CD4-positive, CD25-positive, alpha-beta regulatory T cell (primary cell): Measurements from ENCODE around the gene LANCL1. TPM values are rescaled to one million over a fixed set of nuclear protein-coding genes. Genes with fewer than 3 reads are reported as not detected.
"Not testable (repeated sequence)": the region's sequence is repeated elsewhere in the genome, so short reads cannot be mapped to it uniquely, and the experiment has no call there.

Experiments used
- ATAC-seq, 2 donors: fragments of 150-1000 bp; cut with Tn5 transposase; one replicate each; pipeline ENCODE4 v1.10.0; 2021; ENCODE audit warnings: low read depth in 2 of 2, moderate number of reproducible peaks in 2 of 2, moderate library complexity in 1 of 2
- DNase-seq, 3 donors: peaks; one replicate each; pipeline versions ENCODE4 v3.0.0 to v3.0.0-alpha.2; 2012 to 2022; ENCODE audit warnings: mixed read lengths in 1 of 3
- H3K27ac ChIP-seq: one replicate; pipeline ENCODE4 v1.7.0; 2013; ENCODE audit warnings: mild to moderate bottlenecking, low read length; ENCODE audit not compliant: insufficient read depth, poor library complexity, severe bottlenecking
- H3K27me3 ChIP-seq: one replicate; pipeline ENCODE4 v1.7.0; 2013; ENCODE audit warnings: low read length; ENCODE audit not compliant: control insufficient read depth, insufficient read depth
- H3K36me3 ChIP-seq: one replicate; pipeline ENCODE4 v1.7.0; 2013; ENCODE audit warnings: mild to moderate bottlenecking, low read length, moderate library complexity; ENCODE audit not compliant: control insufficient read depth, insufficient read depth
- H3K4me1 ChIP-seq: 2 replicates; pipeline ENCODE4 v1.7.0; 2013; ENCODE audit warnings: mild to moderate bottlenecking, low read length; ENCODE audit not compliant: insufficient read depth, control insufficient read depth, poor library complexity, severe bottlenecking
- H3K4me3 ChIP-seq: one replicate; pipeline ENCODE4 v1.7.0; 2013; ENCODE audit warnings: low read depth, mild to moderate bottlenecking, low read length, moderate library complexity
- H3K9me3 ChIP-seq, 2 experiments: 1 replicate in 1 of 2; 2 replicates in 1 of 2; pipeline ENCODE4 v1.7.0; 2013; ENCODE audit warnings: low read length in 2 of 2, mild to moderate bottlenecking in 1 of 2, moderate library complexity in 1 of 2; ENCODE audit not compliant: control insufficient read depth in 2 of 2
- H3K27ac Mint-ChIP-seq, 3 donors: one replicate each; pipeline ENCODE4 v1.8.0; 2020 to 2022; ENCODE audit warnings: mild to moderate bottlenecking in 3 of 3, mixed read lengths in 3 of 3, moderate library complexity in 2 of 3
- H3K27me3 Mint-ChIP-seq: one replicate; pipeline ENCODE4 v1.8.0; 2022; ENCODE audit warnings: mild to moderate bottlenecking, mixed read lengths
- H3K36me3 Mint-ChIP-seq: one replicate; pipeline ENCODE4 v1.8.0; 2020; ENCODE audit warnings: mixed read lengths
- H3K4me1 Mint-ChIP-seq, 4 donors: one replicate each; pipeline ENCODE4 v1.8.0; 2020 to 2022; ENCODE audit warnings: mixed read lengths in 4 of 4, mild to moderate bottlenecking in 1 of 4
- H3K4me3 Mint-ChIP-seq, 4 donors: one replicate each; pipeline ENCODE4 v1.8.0; 2020 to 2022; ENCODE audit warnings: mild to moderate bottlenecking in 4 of 4, mixed read lengths in 4 of 4, moderate library complexity in 3 of 4
- H3K9me3 Mint-ChIP-seq, 7 donors: one replicate each; pipeline ENCODE4 v1.8.0; 2020 to 2022; ENCODE audit warnings: mixed read lengths in 7 of 7, mild to moderate bottlenecking in 3 of 7, moderate library complexity in 2 of 7
- polyA plus RNA-seq, 4 donors: library from polyadenylated mRNA; unstranded; fragments of 300-500 nt; fragmentation: Illumina TruSeq; gene quantifications; one replicate each; pipeline ENCODE4 v1.2.3, GENCODE V29; 2021
- total RNA-seq: library from RNA; stranded (reverse); gene quantifications from one replicate; pipeline ENCODE4 v1.2.3, GENCODE V29; 2022

Gene LANCL1
- total and polyA plus RNA-seq, 5 donors from 2014 or later = 22.9 to 31.4 (median 26.3) TPM

GRCh38 chr2:210428393-210429179, 48.0 kb downstream of the LANCL1 start:
- Histone ChIP-seq H3K4me3 (no peak overlapping the region), H3K27me3 (no peaks in the 10 kb centered on the region), H3K9me3 (peaks cover 11 to 32% of the 10 kb centered on the region in 2 experiments), H3K36me3 (peaks cover 24% of the 10 kb centered on the region), H3K27ac (no peak overlapping the region), H3K4me1 (no peaks in the 10 kb centered on the region)
- no peak overlapping the region for H3K4me3 Mint-ChIP-seq
- no peak overlapping the region for H3K27ac Mint-ChIP-seq
- H3K27me3 Mint-ChIP-seq = no peaks in the 10 kb centered on the region
- H3K36me3 Mint-ChIP-seq = peaks cover 51% of the 10 kb centered on the region
- DNase-seq (no peak), ATAC-seq (no peak)
- no peaks in the 10 kb centered on the region for H3K4me1 Mint-ChIP-seq
- peaks cover 0 to 42% (median 13%) of the 10 kb centered on the region in 7 donors for H3K9me3 Mint-ChIP-seq

GRCh38 chr2:210427309-210427708, 49.2 kb downstream of the LANCL1 start:
- not testable (repeated sequence) for H3K27ac Mint-ChIP-seq, H3K4me1 Mint-ChIP-seq, H3K27me3 ChIP-seq, H3K4me1 ChIP-seq, H3K4me3 Mint-ChIP-seq, H3K27ac ChIP-seq, ATAC-seq, H3K4me3 ChIP-seq, DNase-seq, H3K27me3 Mint-ChIP-seq
- Histone ChIP-seq H3K36me3 (peaks cover 12% of the 10 kb centered on the region), H3K9me3 (peaks cover 11 to 32% of the 10 kb centered on the region in 2 experiments)
- peaks cover 39% of the 10 kb centered on the region for H3K36me3 Mint-ChIP-seq
- peaks cover 0 to 42% (median 13%) of the 10 kb centered on the region in 7 donors for H3K9me3 Mint-ChIP-seq

- Mint-ChIP-seq H3K27me3 (peaks cover 13% of the 10 kb centered on the region), H3K27ac (peak overlapping the region in 1 of 3 donors; percentile 3), H3K36me3 (peaks cover under 1% of the 10 kb centered on the region), H3K4me1 (peaks cover 0 to 5% (median 0%) of the 10 kb centered on the region in 4 donors), H3K4me3 (no peak overlapping the region), H3K9me3 (peaks cover 0 to 27% (median 13%) of the 10 kb centered on the region in 7 donors)
- H3K27me3 ChIP-seq = no peaks in the 10 kb centered on the region
- ATAC-seq = no peak
- peaks cover 5 to 12% of the 10 kb centered on the region in 2 experiments for H3K9me3 ChIP-seq
- no peaks in the 10 kb centered on the region for H3K4me1 ChIP-seq
- no peaks in the 10 kb centered on the region for H3K36me3 ChIP-seq
- no peak overlapping the region for H3K27ac ChIP-seq
- no peak overlapping the region for H3K4me3 ChIP-seq
- no peak for DNase-seq
Measured at GRCh38 chr2:210422366-210422765, 54.2 kb downstream of the LANCL1 start.

GRCh38 chr2:210421916-210422315, 54.6 kb downstream of the LANCL1 start:
- Mint-ChIP-seq H3K4me1 (peaks cover 0 to 5% (median 0%) of the 10 kb centered on the region in 4 donors), H3K4me3 (no peak overlapping the region), H3K27me3 (peaks cover 17% of the 10 kb centered on the region), H3K27ac (no peak overlapping the region), H3K9me3 (peaks cover 0 to 23% (median 12%) of the 10 kb centered on the region in 7 donors), H3K36me3 (no peaks in the 10 kb centered on the region)
- no peak overlapping the region for H3K27ac ChIP-seq
- DNase-seq (no peak), ATAC-seq (no peak)
- no peaks in the 10 kb centered on the region for H3K4me1 ChIP-seq
- H3K9me3 ChIP-seq = peaks cover 5 to 8% of the 10 kb centered on the region in 2 experiments
- no peak overlapping the region for H3K4me3 ChIP-seq
- no peaks in the 10 kb centered on the region for H3K36me3 ChIP-seq
- peaks cover 1% of the 10 kb centered on the region for H3K27me3 ChIP-seq

- Histone ChIP-seq H3K4me3 (no peak overlapping the region), H3K9me3 (no peaks in the 10 kb centered on the region), H3K4me1 (no peaks in the 10 kb centered on the region), H3K27ac (no peak overlapping the region), H3K27me3 (peaks cover 1% of the 10 kb centered on the region), H3K36me3 (no peaks in the 10 kb centered on the region)
- Mint-ChIP-seq H3K4me1 (no peaks in the 10 kb centered on the region), H3K4me3 (no peak overlapping the region), H3K36me3 (no peaks in the 10 kb centered on the region), H3K27ac (no peak overlapping the region), H3K9me3 (peaks cover 0 to 14% (median 9%) of the 10 kb centered on the region in 7 donors), H3K27me3 (peaks cover 13% of the 10 kb centered on the region)
- no peak for DNase-seq
- ATAC-seq = no peak
Measured at GRCh38 chr2:210412660-210413059, 63.9 kb downstream of the LANCL1 start.

GRCh38 chr2:210410542-210410941, 66.0 kb downstream of the LANCL1 start:
- DNase-seq (no peak), ATAC-seq (no peak)
- Histone ChIP-seq H3K27ac (no peak overlapping the region), H3K36me3 (no peaks in the 10 kb centered on the region), H3K27me3 (no peaks in the 10 kb centered on the region), H3K4me1 (no peaks in the 10 kb centered on the region), H3K4me3 (no peak overlapping the region), H3K9me3 (no peaks in the 10 kb centered on the region)
- Mint-ChIP-seq H3K36me3 (no peaks in the 10 kb centered on the region), H3K4me1 (no peaks in the 10 kb centered on the region), H3K4me3 (no peak overlapping the region), H3K27ac (no peak overlapping the region), H3K27me3 (peaks cover 8% of the 10 kb centered on the region), H3K9me3 (peaks cover 0 to 12% (median 9%) of the 10 kb centered on the region in 7 donors)

GRCh38 chr2:210399440-210400041, 77.0 kb downstream of the LANCL1 start:
- Mint-ChIP-seq H3K27me3 (no peaks in the 10 kb centered on the region), H3K36me3 (no peaks in the 10 kb centered on the region), H3K27ac (no peak overlapping the region), H3K4me1 (no peaks in the 10 kb centered on the region), H3K9me3 (peaks cover 0 to 1% (median 0%) of the 10 kb centered on the region in 7 donors), H3K4me3 (no peak overlapping the region)
- DNase-seq = peak in 1 of 3 donors; percentile 9
- H3K27ac ChIP-seq = no peak overlapping the region
- H3K36me3 ChIP-seq = no peaks in the 10 kb centered on the region
- H3K9me3 ChIP-seq = no peaks in the 10 kb centered on the region
- no peak overlapping the region for H3K4me3 ChIP-seq
- no peaks in the 10 kb centered on the region for H3K27me3 ChIP-seq
- no peaks in the 10 kb centered on the region for H3K4me1 ChIP-seq
- ATAC-seq = no peak
